ENCODE measurements around the gene ARHGAP4.

DNA sequence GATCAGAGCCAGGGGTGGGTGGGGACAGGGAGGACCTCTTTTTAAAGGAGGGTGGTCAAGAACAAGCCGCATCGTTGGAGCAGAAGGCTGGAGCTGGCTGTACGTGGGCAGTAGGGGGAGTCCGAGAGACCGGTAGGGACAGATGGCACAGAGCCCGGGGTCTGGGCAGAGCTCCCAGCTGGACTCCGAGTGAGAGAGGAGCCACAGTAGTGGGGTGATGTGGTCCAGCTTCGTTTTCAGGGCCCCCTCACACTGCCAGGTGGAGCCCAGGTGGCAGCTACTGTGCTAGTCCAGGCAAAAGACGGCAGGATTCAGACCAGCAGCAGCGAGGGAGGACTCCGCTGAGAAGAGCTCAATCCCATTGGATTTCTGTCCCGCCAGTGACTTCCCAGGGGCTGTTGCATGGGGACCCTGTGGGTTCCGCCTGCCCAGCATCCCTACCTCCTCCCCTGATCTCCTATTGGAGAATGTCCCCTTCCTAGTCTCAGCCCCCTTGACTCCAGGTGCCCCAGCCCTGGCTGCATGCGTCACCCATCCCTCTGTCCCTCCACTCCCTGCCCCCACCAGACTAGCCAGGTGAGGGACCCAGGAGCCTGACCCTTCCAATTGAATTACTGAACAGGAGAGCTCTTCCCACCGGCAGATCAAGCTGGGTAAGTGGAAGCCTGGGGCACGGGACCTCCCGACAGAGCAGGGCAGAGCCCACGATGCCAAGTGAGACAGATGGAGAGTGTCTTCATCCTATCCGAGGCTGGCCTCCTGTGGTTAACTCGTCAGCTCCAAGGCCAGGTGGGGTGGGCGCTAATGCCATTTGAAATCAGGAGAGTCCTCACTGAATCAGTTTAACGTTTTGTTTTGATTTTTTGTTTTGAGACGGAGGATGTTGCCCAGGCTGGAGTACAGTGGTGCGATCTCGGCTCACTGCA is 2.9 kb downstream of the ARHGAP4 start:
- TF ChIP-seq CTCF (IDR thresholded peaks at IDR 0.05): peak; percentile 71
- TF ChIP-seq ZFX (IDR thresholded peaks at IDR 0.05; ENCODE audit: borderline replicate concordance): no peak
